Fibroblast of lung (primary cell): ENCODE results near the gene MYZAP. TPM values are rescaled to one million over a fixed set of nuclear protein-coding genes. Genes with fewer than 3 reads are reported as not detected.

Experiments
- DNase-seq, 2 donors: peaks; one replicate each; pipeline versions ENCODE4 v3.0.0 to v3.0.0-alpha.2; 2010; ENCODE audit warnings: low read depth in 2 of 2
- H2AFZ ChIP-seq: 2 replicates; pipeline ENCODE4 v1.5.1; 2012; ENCODE audit warnings: low read length, control low read depth, inconsistent platforms
- H3K27ac ChIP-seq: 2 replicates; pipeline ENCODE4 v1.5.1; 2011; ENCODE audit warnings: low read length, control low read depth; ENCODE audit not compliant: insufficient read depth
- H3K27me3 ChIP-seq: 2 replicates; pipeline ENCODE4 v1.5.1; 2011; ENCODE audit warnings: mild to moderate bottlenecking, low read length; ENCODE audit not compliant: control insufficient read depth, insufficient read depth
- H3K36me3 ChIP-seq: 2 replicates; pipeline ENCODE4 v1.5.1; 2011; ENCODE audit warnings: low read length; ENCODE audit not compliant: control insufficient read depth, insufficient read depth
- H3K4me1 ChIP-seq: 2 replicates; pipeline ENCODE4 v1.5.1; 2011; ENCODE audit warnings: low read length; ENCODE audit not compliant: control insufficient read depth, insufficient read depth; ENCODE audit errors: extremely low read depth
- H3K4me2 ChIP-seq: 2 replicates; pipeline ENCODE4 v1.5.1; 2011; ENCODE audit warnings: low read length, control low read depth; ENCODE audit not compliant: insufficient read depth; ENCODE audit errors: extremely low read depth
- H3K4me3 ChIP-seq, 4 experiments: fragments of 200-600 bp in 1 of 4; sonication (generic) in 1 of 4; replicated peaks in 1 of 4; 2 replicates each; pipeline ENCODE4 v1.5.1; 2011 to 2016; ENCODE audit warnings: low read length in 4 of 4, low read depth in 3 of 4, mild to moderate bottlenecking in 3 of 4, control low read depth in 2 of 4, inconsistent platforms in 1 of 4, mixed read lengths in 1 of 4; ENCODE audit not compliant: insufficient read depth in 1 of 4; ENCODE audit errors: control extremely low read depth in 1 of 4
- H3K79me2 ChIP-seq: 2 replicates; pipeline ENCODE4 v1.5.1; 2012; ENCODE audit warnings: mild to moderate bottlenecking, low read length, inconsistent platforms; ENCODE audit not compliant: control insufficient read depth, insufficient read depth
- H3K9ac ChIP-seq: 2 replicates; pipeline ENCODE4 v1.5.1; 2011; ENCODE audit warnings: mild to moderate bottlenecking, low read length, control low read depth; ENCODE audit not compliant: insufficient read depth
- H3K9me3 ChIP-seq: 2 replicates; pipeline ENCODE4 v1.5.1; 2012; ENCODE audit warnings: low read depth, low read length; ENCODE audit not compliant: control insufficient read depth, insufficient read depth
- H4K20me1 ChIP-seq: 2 replicates; pipeline ENCODE4 v1.5.1; 2011; ENCODE audit warnings: low read length; ENCODE audit not compliant: control insufficient read depth, insufficient read depth; ENCODE audit errors: extremely low read depth
- EZH2 ChIP-seq: IDR thresholded peaks from 2 replicates; pipeline ENCODE4 v1.5.1; 2012; ENCODE audit warnings: low read length, control low read depth, mild to moderate bottlenecking; ENCODE audit errors: missing control alignments
- polyA plus RNA-seq, 2 donors: library from polyadenylated mRNA; depleted of rRNA in 1 of 2; stranded (reverse) in 1 of 2; unstranded in 1 of 2; fragments of >200 nt; gene quantifications; 2 replicates each; pipeline ENCODE4 v1.2.1, GENCODE V29; 2011 to 2012; ENCODE audit warnings: missing spikeins in 1 of 2
- total RNA-seq: library from RNA; depleted of rRNA; stranded (reverse); fragments of >200 nt; gene quantifications from 2 replicates; pipeline ENCODE4 v1.2.1, GENCODE V29; 2014
- TF ChIP-seq, protein P1 (sequence below), 2 donors: IDR thresholded peaks in 1 of 2; conservative IDR thresholded peaks in 1 of 2; 1 replicate in 1 of 2; 2 replicates in 1 of 2; pipeline ENCODE4 v1.5.1; 2011 to 2012; ENCODE audit warnings: low read length in 2 of 2, control low read depth in 1 of 2, inconsistent platforms in 1 of 2, low read depth in 1 of 2, mild to moderate bottlenecking in 1 of 2

Gene MYZAP
- total and polyA plus RNA-seq, 2 donors (not counting 1 experiment from before 2014, with no cell fraction given), result 0.17 TPM; not detected in 1

DNA sequence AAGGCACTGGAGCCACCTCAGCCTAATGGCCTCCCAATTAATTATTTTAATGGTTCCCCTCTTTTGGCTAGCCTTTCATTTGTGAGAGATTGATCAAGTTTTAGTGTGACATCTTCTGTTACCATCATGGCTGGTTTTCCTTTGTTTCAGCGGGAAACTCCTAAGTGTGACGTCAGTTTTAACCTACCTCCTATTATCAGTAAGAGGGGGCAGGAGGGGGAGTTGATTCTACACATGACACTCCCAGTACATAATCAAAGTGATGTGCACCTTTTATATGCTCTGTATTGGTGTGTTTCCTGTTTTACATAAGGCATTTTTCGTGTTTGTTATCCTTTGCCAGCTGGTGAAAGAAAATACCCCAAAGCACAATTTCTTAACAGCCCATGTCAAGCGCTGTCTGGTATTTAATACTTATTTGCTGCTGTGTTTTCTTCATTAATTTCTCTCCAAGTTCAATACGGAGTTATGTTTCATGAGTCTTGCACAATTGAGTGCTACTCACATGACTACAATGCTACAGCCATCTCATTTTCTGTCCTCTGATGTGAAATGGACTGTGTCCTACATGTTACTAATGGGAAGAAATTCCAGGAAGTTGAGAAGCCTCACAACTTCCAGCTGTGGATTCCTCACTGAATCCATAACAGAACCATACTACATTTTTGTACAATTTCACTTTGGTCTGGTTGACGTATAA is 62.6 kb downstream of the MYZAP start:
- Histone ChIP-seq H3K9me3 (no peaks in the 10 kb centered on the region), H3K4me3 (no peak overlapping the region), H4K20me1 (no peaks in the 10 kb centered on the region), H3K27ac (no peak overlapping the region), H3K79me2 (no peaks in the 10 kb centered on the region), H3K9ac (no peak overlapping the region), H2AFZ (no peak overlapping the region), H3K27me3 (no peaks in the 10 kb centered on the region), H3K4me1 (no peaks in the 10 kb centered on the region), H3K4me2 (no peak overlapping the region), H3K36me3 (no peaks in the 10 kb centered on the region)
- DNase-seq, result peak in 1 of 2 donors; percentile 85
- TF ChIP-seq EZH2, result no peak
- TF ChIP-seq, protein P1, sequence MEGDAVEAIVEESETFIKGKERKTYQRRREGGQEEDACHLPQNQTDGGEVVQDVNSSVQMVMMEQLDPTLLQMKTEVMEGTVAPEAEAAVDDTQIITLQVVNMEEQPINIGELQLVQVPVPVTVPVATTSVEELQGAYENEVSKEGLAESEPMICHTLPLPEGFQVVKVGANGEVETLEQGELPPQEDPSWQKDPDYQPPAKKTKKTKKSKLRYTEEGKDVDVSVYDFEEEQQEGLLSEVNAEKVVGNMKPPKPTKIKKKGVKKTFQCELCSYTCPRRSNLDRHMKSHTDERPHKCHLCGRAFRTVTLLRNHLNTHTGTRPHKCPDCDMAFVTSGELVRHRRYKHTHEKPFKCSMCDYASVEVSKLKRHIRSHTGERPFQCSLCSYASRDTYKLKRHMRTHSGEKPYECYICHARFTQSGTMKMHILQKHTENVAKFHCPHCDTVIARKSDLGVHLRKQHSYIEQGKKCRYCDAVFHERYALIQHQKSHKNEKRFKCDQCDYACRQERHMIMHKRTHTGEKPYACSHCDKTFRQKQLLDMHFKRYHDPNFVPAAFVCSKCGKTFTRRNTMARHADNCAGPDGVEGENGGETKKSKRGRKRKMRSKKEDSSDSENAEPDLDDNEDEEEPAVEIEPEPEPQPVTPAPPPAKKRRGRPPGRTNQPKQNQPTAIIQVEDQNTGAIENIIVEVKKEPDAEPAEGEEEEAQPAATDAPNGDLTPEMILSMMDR (conservative IDR thresholded peaks at IDR 0.05 in 1 of 2, IDR thresholded peaks at IDR 0.05 in 1 of 2; ENCODE audit: low read depth in 1 of 2, low read length in 2 of 2), result no peak

DNA sequence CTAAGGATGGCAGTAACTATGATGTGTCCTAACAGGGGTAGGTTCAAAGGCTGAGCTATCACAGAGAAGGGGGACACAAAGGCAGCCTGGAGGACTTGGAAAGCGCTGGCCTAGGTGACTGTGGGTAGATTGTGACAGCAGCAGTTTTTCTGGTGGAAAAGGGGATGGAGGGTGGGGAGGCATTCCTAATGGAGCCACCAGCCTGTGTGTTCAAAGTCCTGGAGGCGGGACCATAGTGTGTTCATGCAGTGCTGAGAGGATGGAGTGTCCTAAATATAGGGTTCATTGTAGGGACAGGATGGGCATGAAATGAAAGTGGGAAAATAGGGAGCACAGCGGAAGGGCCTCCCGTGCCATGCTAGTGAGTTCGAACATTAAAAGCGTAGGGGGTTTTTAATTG is 63.3 kb downstream of the MYZAP start:
- no peak overlapping the region for H3K4me2 ChIP-seq
- H3K79me2 ChIP-seq, result no peaks in the 10 kb centered on the region
- H3K27me3 ChIP-seq, result no peaks in the 10 kb centered on the region
- TF ChIP-seq EZH2, result no peak
- TF ChIP-seq, protein P1 (conservative IDR thresholded peaks at IDR 0.05 in 1 of 2, IDR thresholded peaks at IDR 0.05 in 1 of 2; ENCODE audit: low read depth in 1 of 2, low read length in 2 of 2), result no peak
- H3K9ac ChIP-seq, result no peak overlapping the region
- DNase-seq, result no peak
- no peak overlapping the region for H3K27ac ChIP-seq
- H4K20me1 ChIP-seq, result no peaks in the 10 kb centered on the region
- no peaks in the 10 kb centered on the region for H3K36me3 ChIP-seq
- H3K9me3 ChIP-seq, result no peaks in the 10 kb centered on the region
- no peak overlapping the region for H3K4me3 ChIP-seq
- no peak overlapping the region for H2AFZ ChIP-seq
- no peaks in the 10 kb centered on the region for H3K4me1 ChIP-seq

DNA sequence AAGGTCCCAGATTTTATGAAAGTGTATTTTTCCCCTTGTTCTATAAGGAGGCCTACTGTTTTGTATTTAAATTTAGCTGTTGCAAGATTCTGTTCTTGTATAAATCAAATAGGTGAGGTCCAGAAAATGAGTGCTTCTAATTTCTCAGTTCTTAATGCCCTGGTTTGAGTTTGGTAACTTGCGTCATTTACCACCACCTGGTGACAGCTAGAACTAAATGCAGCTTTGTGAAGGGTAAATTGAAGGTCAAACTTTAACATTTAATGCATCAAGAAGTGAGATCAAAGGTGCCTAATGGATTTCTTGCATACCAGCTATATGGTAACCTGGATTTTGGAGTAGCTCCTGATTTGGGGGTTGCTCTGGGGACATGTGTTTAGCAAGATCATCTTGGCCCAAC is 64.1 kb downstream of the MYZAP start:
- H3K9me3 ChIP-seq, result no peaks in the 10 kb centered on the region
- TF ChIP-seq, protein P1 (conservative IDR thresholded peaks at IDR 0.05 in 1 of 2, IDR thresholded peaks at IDR 0.05 in 1 of 2; ENCODE audit: low read depth in 1 of 2, low read length in 2 of 2), result no peak
- TF ChIP-seq EZH2, result no peak
- H3K4me3 ChIP-seq, result no peak overlapping the region
- no peak for DNase-seq
- no peaks in the 10 kb centered on the region for H3K79me2 ChIP-seq
- H4K20me1 ChIP-seq, result no peaks in the 10 kb centered on the region
- H3K36me3 ChIP-seq, result no peaks in the 10 kb centered on the region
- no peaks in the 10 kb centered on the region for H3K4me1 ChIP-seq
- no peak overlapping the region for H3K4me2 ChIP-seq
- no peak overlapping the region for H3K9ac ChIP-seq
- no peaks in the 10 kb centered on the region for H3K27me3 ChIP-seq
- no peak overlapping the region for H2AFZ ChIP-seq
- no peak overlapping the region for H3K27ac ChIP-seq
